ENCODE measurements around the gene TNS1.

GRCh38 chr2:217886091-217886490 is 116.7 kb downstream of the TNS1 start:
- TF ChIP-seq, protein P1, sequence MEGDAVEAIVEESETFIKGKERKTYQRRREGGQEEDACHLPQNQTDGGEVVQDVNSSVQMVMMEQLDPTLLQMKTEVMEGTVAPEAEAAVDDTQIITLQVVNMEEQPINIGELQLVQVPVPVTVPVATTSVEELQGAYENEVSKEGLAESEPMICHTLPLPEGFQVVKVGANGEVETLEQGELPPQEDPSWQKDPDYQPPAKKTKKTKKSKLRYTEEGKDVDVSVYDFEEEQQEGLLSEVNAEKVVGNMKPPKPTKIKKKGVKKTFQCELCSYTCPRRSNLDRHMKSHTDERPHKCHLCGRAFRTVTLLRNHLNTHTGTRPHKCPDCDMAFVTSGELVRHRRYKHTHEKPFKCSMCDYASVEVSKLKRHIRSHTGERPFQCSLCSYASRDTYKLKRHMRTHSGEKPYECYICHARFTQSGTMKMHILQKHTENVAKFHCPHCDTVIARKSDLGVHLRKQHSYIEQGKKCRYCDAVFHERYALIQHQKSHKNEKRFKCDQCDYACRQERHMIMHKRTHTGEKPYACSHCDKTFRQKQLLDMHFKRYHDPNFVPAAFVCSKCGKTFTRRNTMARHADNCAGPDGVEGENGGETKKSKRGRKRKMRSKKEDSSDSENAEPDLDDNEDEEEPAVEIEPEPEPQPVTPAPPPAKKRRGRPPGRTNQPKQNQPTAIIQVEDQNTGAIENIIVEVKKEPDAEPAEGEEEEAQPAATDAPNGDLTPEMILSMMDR (IDR thresholded peaks at IDR 0.05; ENCODE audit: insufficient read depth, low read depth, low read length), result no peak
- TF ChIP-seq EZH2 (IDR thresholded peaks at IDR 0.05; ENCODE audit: insufficient read depth, low read length), result no peak
